Neural cell (in vitro differentiated cells): Measurements from ENCODE around the gene LHFPL2.

Source experiments
- EP300 ChIP-seq: fragments of 450-650 bp; conservative IDR thresholded peaks from 2 replicates; pipeline ENCODE4 v1.6.1; 2014; ENCODE audit warnings: antibody characterized with exemption, mild to moderate bottlenecking, moderate library complexity; ENCODE audit not compliant: poor library complexity, severe bottlenecking
- EZH2 ChIP-seq: fragments of 200-600, 300-800 bp; shearing (Covaris generic), sonication (generic); IDR thresholded peaks from 2 replicates; pipeline ENCODE4 v1.6.1; 2014; ENCODE audit warnings: antibody characterized with exemption, low read length, borderline replicate concordance, mild to moderate bottlenecking; ENCODE audit not compliant: insufficient read depth, poor library complexity, severe bottlenecking
- REST ChIP-seq: IDR thresholded peaks from 2 replicates; pipeline ENCODE4 v1.6.1; 2012; ENCODE audit warnings: borderline replicate concordance
- TAF1 ChIP-seq: IDR thresholded peaks from 2 replicates; pipeline ENCODE4 v1.6.1; 2012; ENCODE audit warnings: low read depth
- TF ChIP-seq, protein P1 (sequence below): fragments of 450-650 bp; IDR thresholded peaks from 2 replicates; pipeline ENCODE4 v1.5.1; 2014; ENCODE audit warnings: antibody characterized with exemption, mild to moderate bottlenecking, moderate library complexity; ENCODE audit not compliant: poor library complexity, severe bottlenecking

DNA sequence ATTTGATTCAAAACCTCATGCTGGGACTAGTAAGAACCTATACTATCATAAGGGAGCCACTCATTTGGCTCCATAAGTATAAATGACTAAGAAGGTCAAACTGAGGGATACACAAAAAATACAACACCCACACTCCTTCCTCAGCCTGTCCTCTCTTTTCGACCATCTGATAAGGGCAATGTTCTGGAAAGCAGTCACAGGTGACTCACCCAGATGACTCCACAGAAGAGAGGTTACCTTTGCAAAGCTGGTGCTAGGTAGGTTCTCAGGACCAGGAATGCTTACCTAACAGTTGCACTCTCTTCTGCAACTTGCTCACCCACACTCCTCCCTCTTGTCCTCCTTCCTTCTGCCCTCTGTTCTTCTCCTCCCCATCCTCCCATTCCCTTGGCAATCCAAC lies 32.9 kb downstream of the LHFPL2 start:
- TF ChIP-seq, protein P1, sequence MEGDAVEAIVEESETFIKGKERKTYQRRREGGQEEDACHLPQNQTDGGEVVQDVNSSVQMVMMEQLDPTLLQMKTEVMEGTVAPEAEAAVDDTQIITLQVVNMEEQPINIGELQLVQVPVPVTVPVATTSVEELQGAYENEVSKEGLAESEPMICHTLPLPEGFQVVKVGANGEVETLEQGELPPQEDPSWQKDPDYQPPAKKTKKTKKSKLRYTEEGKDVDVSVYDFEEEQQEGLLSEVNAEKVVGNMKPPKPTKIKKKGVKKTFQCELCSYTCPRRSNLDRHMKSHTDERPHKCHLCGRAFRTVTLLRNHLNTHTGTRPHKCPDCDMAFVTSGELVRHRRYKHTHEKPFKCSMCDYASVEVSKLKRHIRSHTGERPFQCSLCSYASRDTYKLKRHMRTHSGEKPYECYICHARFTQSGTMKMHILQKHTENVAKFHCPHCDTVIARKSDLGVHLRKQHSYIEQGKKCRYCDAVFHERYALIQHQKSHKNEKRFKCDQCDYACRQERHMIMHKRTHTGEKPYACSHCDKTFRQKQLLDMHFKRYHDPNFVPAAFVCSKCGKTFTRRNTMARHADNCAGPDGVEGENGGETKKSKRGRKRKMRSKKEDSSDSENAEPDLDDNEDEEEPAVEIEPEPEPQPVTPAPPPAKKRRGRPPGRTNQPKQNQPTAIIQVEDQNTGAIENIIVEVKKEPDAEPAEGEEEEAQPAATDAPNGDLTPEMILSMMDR, result no peak
- TF ChIP-seq REST, result no peak
- TF ChIP-seq EZH2, result no peak
- no peak for TF ChIP-seq EP300
- no peak for TF ChIP-seq TAF1
